Measurements from ENCODE around the gene CACNA1I.

CACNA1I gene

DNA sequence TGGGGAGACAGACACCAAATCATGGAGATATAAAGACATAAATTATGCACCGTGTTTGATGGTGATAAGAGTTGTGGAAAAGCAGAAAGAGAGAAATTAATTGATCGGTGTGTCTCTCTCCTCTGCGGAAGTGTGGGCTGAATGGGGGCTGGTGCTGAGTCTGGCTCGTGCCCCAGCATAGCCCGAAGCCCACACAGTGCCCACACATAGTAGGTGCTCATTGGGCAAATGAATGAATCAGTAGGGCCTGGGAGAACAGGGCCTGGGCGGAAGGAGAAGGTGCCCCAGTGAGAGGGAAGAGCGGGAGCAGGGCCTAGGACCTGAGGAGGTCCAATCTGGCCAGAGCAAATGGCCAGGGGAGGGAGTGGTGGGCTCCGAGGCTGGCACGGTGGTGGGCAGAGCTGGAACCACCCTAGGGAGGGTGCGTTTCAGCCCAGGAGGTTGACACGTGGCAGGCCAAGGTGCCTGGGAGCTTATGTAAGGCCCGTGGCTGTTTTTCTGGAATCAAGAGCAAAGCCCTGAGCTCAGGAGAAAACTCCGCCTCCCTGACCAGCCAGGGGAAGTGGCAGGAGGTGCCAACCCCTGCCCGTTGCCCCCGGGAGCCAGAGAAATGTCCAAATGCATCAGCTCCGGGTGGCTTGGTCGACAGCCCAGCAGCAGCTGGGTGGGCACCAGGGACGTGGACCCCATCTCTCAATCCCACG is 2.1 kb upstream of the CACNA1I start:
- no peak for FAIRE-seq

DNA sequence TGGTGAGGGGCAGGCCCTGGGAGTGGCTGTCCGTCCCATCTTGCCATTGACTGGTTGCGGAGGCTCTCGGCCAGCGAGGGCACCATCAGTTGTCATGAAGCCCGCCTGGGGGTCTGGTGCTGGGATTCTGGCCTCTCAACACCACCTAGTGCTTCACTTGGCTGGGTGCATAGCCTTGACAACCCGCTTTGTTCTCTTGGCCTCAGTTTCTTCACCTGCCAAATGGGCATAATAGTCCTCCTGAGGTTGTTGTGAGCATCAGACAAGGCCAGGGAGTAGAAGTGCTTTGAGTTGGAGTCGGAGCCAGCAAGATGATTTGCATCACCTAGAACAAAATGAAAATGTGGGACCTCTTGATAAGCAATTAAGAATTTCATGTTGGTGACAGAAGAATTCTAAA is 1.5 kb upstream of the CACNA1I start:
- FAIRE-seq, result no peak

- FAIRE-seq, result no peak
These were observed 327 bp upstream of the CACNA1I start for GRCh38 chr22:39570226-39570625.

GRCh38 chr22:39571538-39571937 is 985 bp downstream of the CACNA1I start:
- FAIRE-seq, result no peak

DNA sequence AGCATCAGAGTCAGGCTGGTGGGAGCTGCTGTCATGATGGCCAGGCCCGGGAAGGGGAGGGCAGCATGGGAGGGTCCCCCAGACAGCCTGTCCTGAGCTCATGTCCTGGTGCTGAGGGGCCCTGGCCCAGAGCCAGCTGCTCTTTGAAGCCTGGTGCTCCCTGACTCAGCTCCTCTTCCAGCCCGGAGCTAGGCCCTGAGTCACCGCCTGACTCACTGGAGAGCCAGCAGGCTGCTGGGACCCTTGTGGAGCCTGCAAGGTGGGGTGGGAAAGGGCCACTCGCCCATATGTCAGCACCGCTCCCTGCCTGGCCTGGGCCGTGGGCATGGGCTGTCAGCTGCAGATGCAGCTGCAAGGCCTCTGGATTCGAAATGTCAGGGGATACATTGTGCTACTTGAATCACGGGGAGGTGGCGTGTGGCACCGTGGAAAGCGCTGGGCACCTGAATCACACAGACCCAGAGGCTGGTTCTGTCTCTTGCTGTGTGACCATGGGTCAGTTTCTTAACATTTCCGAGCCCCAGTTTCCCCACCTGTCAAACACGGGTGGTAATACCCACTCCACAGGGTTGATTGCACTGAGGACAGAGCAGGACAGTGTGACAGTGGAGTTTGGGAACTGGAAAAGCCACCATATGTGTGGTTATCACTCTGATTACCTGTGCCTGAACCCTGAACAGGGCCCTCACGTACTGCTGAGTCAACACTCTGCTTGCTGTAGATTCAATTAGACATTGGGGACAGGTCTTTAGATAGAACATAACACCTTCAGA is 4.4 kb downstream of the CACNA1I start:
- FAIRE-seq, result no peak

- FAIRE-seq, result no peak
These were observed 4.9 kb downstream of the CACNA1I start for GRCh38 chr22:39575552-39575825.

DNA sequence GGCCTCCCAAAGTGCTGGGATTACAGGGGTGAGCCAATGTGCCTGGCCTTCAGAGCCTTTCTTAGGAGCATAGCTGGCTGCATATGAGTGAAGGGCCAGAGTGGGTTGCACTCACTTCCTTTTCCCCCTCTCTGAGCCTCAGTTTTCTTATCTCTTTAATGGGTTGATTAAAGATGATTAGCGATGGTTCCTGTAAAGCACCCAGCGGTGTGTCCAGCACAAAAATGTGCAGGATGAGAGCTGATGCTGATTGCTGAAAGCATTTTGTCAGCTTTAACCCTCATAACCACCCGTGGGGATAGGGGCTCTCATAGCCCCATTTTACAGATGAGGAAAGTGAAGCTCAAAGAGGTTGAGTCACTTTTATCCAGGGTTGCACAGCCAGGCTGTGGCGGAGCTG is 5.5 kb downstream of the CACNA1I start:
- no peak for FAIRE-seq

GRCh38 chr22:39577366-39577765 is 6.8 kb downstream of the CACNA1I start:
- FAIRE-seq, result no peak

GRCh38 chr22:39577900-39578299 is 7.3 kb downstream of the CACNA1I start:
- no peak for FAIRE-seq

DNA sequence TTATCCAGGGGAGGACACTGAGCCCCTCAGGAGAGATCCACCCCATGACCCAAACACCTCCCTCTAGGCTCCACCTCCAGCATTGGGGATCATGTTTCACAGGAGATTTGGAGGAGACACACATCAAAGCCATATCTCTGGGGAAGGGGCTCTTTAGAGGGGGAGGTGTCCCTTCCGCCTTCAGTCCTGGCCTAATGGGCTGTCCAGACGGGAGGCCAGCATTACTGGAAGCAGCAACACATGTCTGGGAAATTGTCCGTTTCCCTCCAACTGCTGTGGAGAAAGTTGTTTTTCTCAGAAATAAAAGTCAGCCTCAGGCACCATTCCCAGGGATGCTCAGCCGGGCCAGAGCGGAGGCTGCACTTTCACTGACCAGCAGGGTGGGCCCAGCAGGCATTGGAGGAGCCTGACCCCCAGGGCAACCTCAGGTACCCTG is 9.5 kb downstream of the CACNA1I start:
- no peak for FAIRE-seq

GRCh38 chr22:39580795-39581194 is 10.2 kb downstream of the CACNA1I start:
- FAIRE-seq, result no peak

DNA sequence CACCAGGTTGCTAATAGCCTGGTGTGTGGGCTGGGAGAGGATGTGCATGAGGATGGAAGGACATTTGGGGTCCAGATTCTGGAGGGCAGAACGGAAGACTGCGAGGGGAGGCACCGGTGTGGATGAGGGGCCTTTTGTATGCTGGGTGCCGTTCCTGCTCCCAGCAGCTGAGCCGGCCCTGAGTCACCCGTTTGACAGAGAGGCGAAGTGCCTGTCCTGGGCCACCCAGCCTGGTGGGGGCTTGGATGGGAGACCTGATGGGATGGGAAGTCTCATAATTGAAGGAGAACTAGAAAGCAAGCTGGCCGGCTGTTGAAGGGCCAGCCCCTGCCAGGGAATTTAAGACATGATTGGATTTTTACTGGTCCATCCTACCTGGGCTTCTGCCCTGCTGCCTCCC is 10.8 kb downstream of the CACNA1I start:
- no peak for FAIRE-seq

GRCh38 chr22:39583066-39583667 is 12.6 kb downstream of the CACNA1I start:
- no peak for FAIRE-seq

GRCh38 chr22:39589875-39590274 is 19.3 kb downstream of the CACNA1I start:
- no peak for FAIRE-seq

GRCh38 chr22:39592081-39593065 is 21.8 kb downstream of the CACNA1I start:
- FAIRE-seq, result no peak

DNA sequence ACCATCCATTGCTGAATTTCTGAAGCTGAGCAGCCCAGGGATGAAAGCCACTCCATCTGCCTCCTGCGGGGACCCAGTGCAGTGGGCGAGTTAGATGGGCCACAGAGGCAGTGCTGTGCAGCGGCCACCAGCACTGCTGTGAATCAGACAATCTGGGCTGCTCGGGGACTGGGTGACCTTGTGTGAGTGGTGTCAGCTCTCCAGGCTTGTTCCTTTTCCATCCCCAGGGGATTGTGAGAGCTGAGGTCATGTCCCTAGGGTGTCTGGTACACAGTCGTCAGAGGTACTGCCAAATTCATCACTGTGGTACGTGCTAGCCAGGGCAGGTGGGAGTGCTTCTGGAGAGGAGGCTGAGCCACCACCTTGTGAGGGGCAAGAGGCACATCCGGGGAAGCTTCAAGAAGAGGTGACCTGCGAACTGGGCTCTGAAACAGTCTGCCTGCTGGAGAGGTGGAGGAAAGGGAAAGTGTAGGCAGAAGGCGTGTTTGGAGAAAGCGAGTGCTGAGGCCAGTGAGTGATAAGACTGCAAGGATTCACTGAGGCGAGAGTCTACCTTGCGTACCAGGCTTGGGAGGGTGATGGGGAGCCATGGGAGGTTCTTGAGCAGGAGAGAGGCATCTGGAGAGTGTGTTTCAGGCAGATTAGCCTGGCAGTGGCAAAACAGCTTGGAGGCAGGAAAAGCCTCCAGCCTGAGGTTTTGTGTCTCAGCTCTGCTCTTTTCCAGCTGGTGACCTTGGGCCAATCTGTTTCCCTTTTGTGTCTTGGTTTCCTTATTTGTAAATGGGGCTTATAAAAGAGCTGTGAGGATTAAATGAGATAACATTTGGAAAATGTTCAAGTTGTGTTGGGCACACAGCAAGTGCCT is 22.7 kb downstream of the CACNA1I start:
- FAIRE-seq, result no peak

DNA sequence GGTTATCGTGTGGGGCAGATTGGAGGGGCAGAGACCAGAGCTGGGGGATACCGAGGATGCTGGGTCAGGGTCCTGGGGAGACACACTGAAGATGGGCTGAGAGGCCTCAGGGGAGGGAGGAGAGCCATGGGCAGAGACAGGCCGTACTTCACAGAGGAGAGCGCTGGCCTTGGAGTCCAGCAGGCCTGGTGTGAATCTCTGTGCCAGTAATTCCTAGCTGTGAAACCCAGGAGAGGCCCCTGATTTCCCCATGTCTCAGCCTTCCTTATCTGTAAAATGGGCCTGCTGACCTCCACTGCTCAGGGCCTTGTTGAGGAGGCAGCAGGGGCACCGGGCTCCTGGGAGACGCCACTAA is 23.4 kb downstream of the CACNA1I start:
- no peak for FAIRE-seq

DNA sequence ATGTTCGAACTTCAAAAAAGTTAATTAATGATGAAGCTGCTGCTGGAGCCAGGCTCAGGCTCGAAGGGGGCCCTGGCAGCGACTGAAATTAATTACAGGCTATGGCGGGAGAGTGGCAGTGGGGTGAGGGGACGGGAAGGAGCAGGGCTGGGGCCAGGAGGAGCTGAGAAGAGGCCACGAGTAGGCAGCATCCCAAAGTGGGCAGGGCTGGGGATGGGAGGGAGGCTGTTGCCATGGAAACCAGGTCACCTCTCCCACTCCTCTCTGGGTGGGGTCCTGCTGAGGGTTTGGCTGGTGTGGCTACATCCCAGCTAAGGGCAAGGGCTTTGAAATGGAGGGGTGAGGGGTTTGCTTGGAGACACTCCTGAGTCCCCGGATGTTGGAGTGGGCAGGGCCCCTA is 23.9 kb downstream of the CACNA1I start:
- no peak for FAIRE-seq

DNA sequence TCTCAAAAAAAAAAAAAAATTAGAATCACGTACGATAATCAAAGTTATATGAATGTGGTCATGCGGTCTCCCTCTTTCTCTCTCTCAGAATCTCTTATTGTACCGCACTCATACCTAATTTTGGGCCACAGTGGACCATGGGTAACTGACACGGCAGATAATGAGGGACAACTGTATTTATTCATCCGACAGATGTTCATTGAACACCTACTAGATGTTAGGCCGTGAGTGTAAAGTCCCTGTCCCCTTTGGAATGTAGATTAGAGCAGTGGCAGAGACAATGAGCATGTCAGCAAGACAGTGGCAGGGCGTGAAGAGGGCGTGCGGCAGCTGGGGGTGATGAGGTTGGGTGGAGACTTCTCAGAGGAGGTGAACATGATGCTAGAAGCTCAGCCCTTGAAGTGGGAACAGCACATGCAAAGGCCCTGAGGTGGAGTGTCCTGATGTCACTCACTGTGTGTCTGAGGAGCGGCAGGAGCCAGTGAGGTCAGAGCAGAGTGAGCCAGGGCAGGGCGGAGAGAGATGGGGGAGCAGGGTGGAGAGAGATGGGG is 25.1 kb downstream of the CACNA1I start:
- no peak for FAIRE-seq

GRCh38 chr22:39596601-39597000 is 26.0 kb downstream of the CACNA1I start:
- FAIRE-seq, result no peak

- FAIRE-seq, result no peak
These were observed 26.8 kb downstream of the CACNA1I start for GRCh38 chr22:39597236-39597869.
